Measurements from ENCODE around the gene SAMD8.
"Not testable (repeated sequence)": the region's sequence is repeated elsewhere in the genome, so short reads cannot be mapped to it uniquely, and the experiment has no call there.

The SAMD8 gene

GRCh38 chr10:75195035-75195763 is 83.7 kb downstream of the SAMD8 start:
- no peak for DNase-seq (ENCODE audit: low read depth)

- DNase-seq (ENCODE audit: low read depth): no peak
Observed at GRCh38 chr10:75197066-75197465, 85.6 kb downstream of the SAMD8 start.

GRCh38 chr10:75197906-75198305 is 86.5 kb downstream of the SAMD8 start:
- DNase-seq (ENCODE audit: low read depth): no peak

- DNase-seq (ENCODE audit: low read depth): not testable (repeated sequence)
Observed at GRCh38 chr10:75199949-75200348, 88.5 kb downstream of the SAMD8 start.

- no peak for DNase-seq (ENCODE audit: low read depth)
Observed at GRCh38 chr10:75201793-75202307, 90.4 kb downstream of the SAMD8 start.

GRCh38 chr10:75202321-75203045 is 91.0 kb downstream of the SAMD8 start:
- DNase-seq (ENCODE audit: low read depth): no peak

GRCh38 chr10:75203046-75203620 is 91.7 kb downstream of the SAMD8 start:
- DNase-seq (ENCODE audit: low read depth): not testable (repeated sequence)

- DNase-seq (ENCODE audit: low read depth): no peak
Observed at GRCh38 chr10:75203724-75204123, 92.3 kb downstream of the SAMD8 start.

- DNase-seq (ENCODE audit: low read depth): no peak
Observed at GRCh38 chr10:75205908-75206307, 94.5 kb downstream of the SAMD8 start.

GRCh38 chr10:75206638-75207037 is 95.2 kb downstream of the SAMD8 start:
- not testable (repeated sequence) for DNase-seq (ENCODE audit: low read depth)

- DNase-seq (ENCODE audit: low read depth): no peak
Observed at GRCh38 chr10:75207079-75207856, 95.8 kb downstream of the SAMD8 start.

- no peak for DNase-seq (ENCODE audit: low read depth)
Observed at GRCh38 chr10:75207857-75208144, 96.3 kb downstream of the SAMD8 start.

- no peak for DNase-seq (ENCODE audit: low read depth)
Observed at GRCh38 chr10:75208181-75208580, 96.7 kb downstream of the SAMD8 start.

- DNase-seq (ENCODE audit: low read depth): no peak
Observed at GRCh38 chr10:75209086-75209920, 97.8 kb downstream of the SAMD8 start.

- DNase-seq (ENCODE audit: low read depth): peak; percentile 60
Observed at GRCh38 chr10:75209921-75210281, 98.4 kb downstream of the SAMD8 start.

- peak; percentile 83 for DNase-seq (ENCODE audit: low read depth)
Observed at GRCh38 chr10:75210282-75211006, 99.0 kb downstream of the SAMD8 start, which contains the start of gene VDAC2. Gene VDAC2 (plus strand): TSS chr10:75210796. CDS start chr10:75211159, 363 bp downstream.

GRCh38 chr10:75211007-75211691 is 99.7 kb downstream of the SAMD8 start:
- DNase-seq (ENCODE audit: low read depth): no peak

GRCh38 chr10:75212343-75212742 is 100.9 kb downstream of the SAMD8 start:
- no peak for DNase-seq (ENCODE audit: low read depth)

- DNase-seq (ENCODE audit: low read depth): no peak
Observed at GRCh38 chr10:75220274-75220673, 108.8 kb downstream of the SAMD8 start.

- not testable (repeated sequence) for DNase-seq (ENCODE audit: low read depth)
Observed at GRCh38 chr10:75221492-75221891, 110.0 kb downstream of the SAMD8 start.
